SHP77 treated with DMSO at 0.1 percent for 48 hours (cell line): Measurements from ENCODE around the gene VEZT.
A peak's percentile ranks its signal among the peaks of the same experiment; 100 is the strongest.
"Not testable (repeated sequence)": the region's sequence is repeated elsewhere in the genome, so short reads cannot be mapped to it uniquely, and the experiment has no call there.

Source experiments
- DNase-seq: peaks from one replicate; lab custom pipeline; 2025; lab: John Stamatoyannopoulos, UW

VEZT gene

GRCh38 chr12:95319694-95320331, 102.2 kb downstream of the VEZT start:
- no peak for DNase-seq

GRCh38 chr12:95321516-95322246, 104.1 kb downstream of the VEZT start:
- no peak for DNase-seq

GRCh38 chr12:95322326-95322725, 104.7 kb downstream of the VEZT start:
- no peak for DNase-seq

GRCh38 chr12:95323212-95323611, 105.6 kb downstream of the VEZT start:
- DNase-seq = no peak

- not testable (repeated sequence) for DNase-seq
Measured at GRCh38 chr12:95324246-95324645, 106.6 kb downstream of the VEZT start.

GRCh38 chr12:95325501-95325900, 107.9 kb downstream of the VEZT start:
- no peak for DNase-seq

GRCh38 chr12:95326445-95326844, 108.8 kb downstream of the VEZT start:
- DNase-seq = no peak

GRCh38 chr12:95326855-95327254, 109.2 kb downstream of the VEZT start:
- no peak for DNase-seq

GRCh38 chr12:95328708-95329107, 111.1 kb downstream of the VEZT start:
- DNase-seq = no peak

- peak; percentile 15 for DNase-seq
Measured at GRCh38 chr12:95335948-95336347, 118.3 kb downstream of the VEZT start.

- DNase-seq = peak; percentile 77
Measured at GRCh38 chr12:95336387-95337067, 118.9 kb downstream of the VEZT start.

GRCh38 chr12:95337146-95337545, 119.5 kb downstream of the VEZT start:
- no peak for DNase-seq

GRCh38 chr12:95339086-95339788, 121.6 kb downstream of the VEZT start:
- no peak for DNase-seq

- DNase-seq = no peak
Measured at GRCh38 chr12:95342008-95342407, 124.4 kb downstream of the VEZT start.

- no peak for DNase-seq
Measured at GRCh38 chr12:95343461-95344230, 126.0 kb downstream of the VEZT start.

- no peak for DNase-seq
Measured at GRCh38 chr12:95349291-95349690, 131.7 kb downstream of the VEZT start.

- DNase-seq = no peak
Measured at GRCh38 chr12:95351748-95352147, 134.1 kb downstream of the VEZT start.
